ENCODE data around the gene BTBD19.
"Not testable (repeated sequence)": the region's sequence is repeated elsewhere in the genome, so short reads cannot be mapped to it uniquely, and the experiment has no call there.

DNA sequence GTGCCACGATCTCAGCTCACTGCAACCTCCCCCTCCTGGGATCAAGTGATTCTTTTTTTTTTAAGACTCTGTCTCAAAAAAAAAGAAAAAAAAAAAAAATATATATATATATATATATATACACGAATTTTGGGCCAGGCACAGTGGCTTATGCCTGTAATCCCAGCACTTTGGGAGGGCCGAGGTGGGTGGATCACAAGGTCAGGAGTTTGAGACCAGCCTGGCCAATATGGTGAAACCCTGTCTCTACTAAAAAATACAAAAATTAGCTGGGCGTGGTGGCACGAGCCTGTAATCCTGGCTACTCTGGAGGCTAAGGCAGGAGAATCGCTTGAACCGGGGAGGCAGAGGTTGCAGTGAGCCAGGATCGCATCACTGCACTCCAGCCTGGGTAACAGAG, 10.4 kb upstream of the BTBD19 start:
- TF ChIP-seq HOXA7 (CRISPR knock-in tag; IDR thresholded peaks at IDR 0.05); NFE2L2 (conservative IDR thresholded peaks at IDR 0.05; ENCODE audit: low read length): not testable (repeated sequence)
- TF ChIP-seq, protein P1, sequence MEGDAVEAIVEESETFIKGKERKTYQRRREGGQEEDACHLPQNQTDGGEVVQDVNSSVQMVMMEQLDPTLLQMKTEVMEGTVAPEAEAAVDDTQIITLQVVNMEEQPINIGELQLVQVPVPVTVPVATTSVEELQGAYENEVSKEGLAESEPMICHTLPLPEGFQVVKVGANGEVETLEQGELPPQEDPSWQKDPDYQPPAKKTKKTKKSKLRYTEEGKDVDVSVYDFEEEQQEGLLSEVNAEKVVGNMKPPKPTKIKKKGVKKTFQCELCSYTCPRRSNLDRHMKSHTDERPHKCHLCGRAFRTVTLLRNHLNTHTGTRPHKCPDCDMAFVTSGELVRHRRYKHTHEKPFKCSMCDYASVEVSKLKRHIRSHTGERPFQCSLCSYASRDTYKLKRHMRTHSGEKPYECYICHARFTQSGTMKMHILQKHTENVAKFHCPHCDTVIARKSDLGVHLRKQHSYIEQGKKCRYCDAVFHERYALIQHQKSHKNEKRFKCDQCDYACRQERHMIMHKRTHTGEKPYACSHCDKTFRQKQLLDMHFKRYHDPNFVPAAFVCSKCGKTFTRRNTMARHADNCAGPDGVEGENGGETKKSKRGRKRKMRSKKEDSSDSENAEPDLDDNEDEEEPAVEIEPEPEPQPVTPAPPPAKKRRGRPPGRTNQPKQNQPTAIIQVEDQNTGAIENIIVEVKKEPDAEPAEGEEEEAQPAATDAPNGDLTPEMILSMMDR (IDR thresholded peaks at IDR 0.05) = not testable (repeated sequence)
- TF ChIP-seq, protein P2, sequence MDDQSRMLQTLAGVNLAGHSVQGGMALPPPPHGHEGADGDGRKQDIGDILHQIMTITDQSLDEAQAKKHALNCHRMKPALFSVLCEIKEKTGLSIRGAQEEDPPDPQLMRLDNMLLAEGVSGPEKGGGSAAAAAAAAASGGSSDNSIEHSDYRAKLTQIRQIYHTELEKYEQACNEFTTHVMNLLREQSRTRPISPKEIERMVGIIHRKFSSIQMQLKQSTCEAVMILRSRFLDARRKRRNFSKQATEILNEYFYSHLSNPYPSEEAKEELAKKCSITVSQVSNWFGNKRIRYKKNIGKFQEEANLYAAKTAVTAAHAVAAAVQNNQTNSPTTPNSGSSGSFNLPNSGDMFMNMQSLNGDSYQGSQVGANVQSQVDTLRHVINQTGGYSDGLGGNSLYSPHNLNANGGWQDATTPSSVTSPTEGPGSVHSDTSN (IDR thresholded peaks at IDR 0.05) = not testable (repeated sequence)
